ENCODE results near the gene EDN1. TPM values are rescaled to one million over a fixed set of nuclear protein-coding genes. Genes with fewer than 3 reads are reported as not detected.

Gene EDN1
- total RNA-seq, 4 donors from 2014 or later = 3.6 to 23.2 (median 14.2) TPM

DNA sequence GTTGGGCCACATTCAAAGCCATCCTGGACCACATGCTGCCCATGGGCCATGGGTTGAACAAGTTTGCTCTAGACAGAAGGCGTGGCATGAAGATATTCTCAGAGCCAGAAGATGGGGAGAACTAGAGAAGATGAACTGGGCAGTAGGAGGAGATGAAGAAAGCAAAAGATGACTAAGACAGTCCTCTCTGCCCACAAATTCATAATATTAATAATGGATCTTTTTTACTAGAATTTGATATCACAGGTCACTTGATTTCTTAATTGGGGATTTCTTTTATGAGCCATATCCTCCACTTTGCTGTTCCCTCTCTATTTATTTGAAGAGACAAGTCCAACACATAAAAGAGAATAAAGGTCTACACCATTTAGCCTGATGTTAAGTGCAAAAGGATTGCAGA is 25.5 kb upstream of the EDN1 start:
- Histone ChIP-seq H3K4me1 (peaks cover 0 to 32% (median 15%) of the 10 kb centered on the region in 4 donors), H3K9me3 (no peaks in the 10 kb centered on the region), H3K4me3 (no peak overlapping the region), H3K27ac (no peak overlapping the region), H3K27me3 (no peaks in the 10 kb centered on the region), H3K36me3 (no peaks in the 10 kb centered on the region)
- DNase-seq = no peak
- intact Hi-C loops (cut with DNase I; ENCODE audit: low total_unique reads) = no loop called here
- TF ChIP-seq EP300 (IDR thresholded peaks at IDR 0.05; ENCODE audit: low read depth) (no peak), POLR2AphosphoS5 (IDR thresholded peaks at IDR 0.05) (no peak), CTCF (IDR thresholded peaks at IDR 0.05) (no peak), POLR2A (IDR thresholded peaks at IDR 0.05) (no peak)
- in situ Hi-C loops (cut with MboI; ENCODE audit: low pct_ligation_motif_present in 1 of 4, low pct_unique_long_range_greater_than_20kb in 1 of 4, low sequenced_read_pairs in 3 of 4) = no loop called here
- 88 to 90% methylated on average over 1 of the region's 1 CpG for WGBS, 2 donors (ENCODE audit: low coverage in 1 of 2)

DNA sequence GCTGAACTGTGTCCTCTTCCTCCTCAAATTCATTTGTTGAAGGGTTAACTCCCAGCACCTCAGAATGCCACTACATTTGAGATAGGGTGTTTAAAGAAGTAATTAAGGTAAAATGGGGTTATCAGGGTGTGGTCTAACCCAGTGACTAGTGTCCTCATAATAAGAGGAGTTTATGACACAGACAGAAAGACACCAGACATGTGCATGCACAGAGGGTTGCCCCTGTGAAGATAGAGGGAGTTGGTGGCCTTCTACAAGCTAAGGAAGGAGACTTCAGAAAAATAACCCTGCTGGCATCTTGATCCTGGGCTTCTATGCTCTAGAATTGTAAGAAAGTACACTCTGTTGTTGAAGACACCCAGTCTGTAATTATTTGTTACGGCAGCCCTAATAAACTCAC is 24.9 kb upstream of the EDN1 start:
- Histone ChIP-seq H3K4me3 (no peak overlapping the region), H3K27me3 (no peaks in the 10 kb centered on the region), H3K36me3 (no peaks in the 10 kb centered on the region), H3K4me1 (peaks cover 0 to 26% (median 12%) of the 10 kb centered on the region in 4 donors), H3K9me3 (no peaks in the 10 kb centered on the region), H3K27ac (no peak overlapping the region)
- intact Hi-C loops (cut with DNase I; ENCODE audit: low total_unique reads) = no loop called here
- in situ Hi-C loops (cut with MboI; ENCODE audit: low pct_ligation_motif_present in 1 of 4, low pct_unique_long_range_greater_than_20kb in 1 of 4, low sequenced_read_pairs in 3 of 4) = no loop called here
- TF ChIP-seq POLR2AphosphoS5 (IDR thresholded peaks at IDR 0.05) (no peak), CTCF (IDR thresholded peaks at IDR 0.05) (no peak), EP300 (IDR thresholded peaks at IDR 0.05; ENCODE audit: low read depth) (no peak), POLR2A (IDR thresholded peaks at IDR 0.05) (no peak)
- 87 to 100% methylated on average over 1 of the region's 1 CpG for WGBS, 2 donors (ENCODE audit: low coverage in 1 of 2)
- no peak for DNase-seq

- TF ChIP-seq CTCF (IDR thresholded peaks at IDR 0.05) = no peak
- TF ChIP-seq POLR2A (IDR thresholded peaks at IDR 0.05) = no peak
- no peak for TF ChIP-seq EP300 (IDR thresholded peaks at IDR 0.05; ENCODE audit: low read depth)
- no peak for TF ChIP-seq POLR2AphosphoS5 (IDR thresholded peaks at IDR 0.05)
- no peak for DNase-seq
- no peaks in the 10 kb centered on the region for H3K27me3 ChIP-seq
- H3K27ac ChIP-seq = no peak overlapping the region
- H3K36me3 ChIP-seq = no peaks in the 10 kb centered on the region
- intact Hi-C loops (cut with DNase I; ENCODE audit: low total_unique reads) = no loop called here
- no peak overlapping the region for H3K4me3 ChIP-seq
- in situ Hi-C loops (cut with MboI; ENCODE audit: low pct_ligation_motif_present in 1 of 4, low pct_unique_long_range_greater_than_20kb in 1 of 4, low sequenced_read_pairs in 3 of 4) = no loop called here
- no peaks in the 10 kb centered on the region for H3K9me3 ChIP-seq
- peaks cover 0 to 25% (median 12%) of the 10 kb centered on the region in 4 donors for H3K4me1 ChIP-seq
- WGBS, 2 donors (ENCODE audit: low coverage in 1 of 2) = 77 to 95% methylated on average over 2 of the region's 2 CpGs
Observed at GRCh38 chr6:12265791-12266190, 24.4 kb upstream of the EDN1 start.

- TF ChIP-seq POLR2AphosphoS5 (IDR thresholded peaks at IDR 0.05) (no peak), EP300 (IDR thresholded peaks at IDR 0.05; ENCODE audit: low read depth) (no peak), POLR2A (IDR thresholded peaks at IDR 0.05) (no peak), CTCF (IDR thresholded peaks at IDR 0.05) (no peak)
- Histone ChIP-seq H3K36me3 (no peaks in the 10 kb centered on the region), H3K9me3 (peaks cover 0 to 3% of the 10 kb centered on the region in 2 donors), H3K4me1 (peaks cover 0 to 23% (median 9%) of the 10 kb centered on the region in 4 donors), H3K27ac (no peak overlapping the region), H3K4me3 (no peak overlapping the region), H3K27me3 (no peaks in the 10 kb centered on the region)
- DNase-seq = no peak
- intact Hi-C loops (cut with DNase I; ENCODE audit: low total_unique reads) = no loop called here
- in situ Hi-C loops (cut with MboI; ENCODE audit: low pct_ligation_motif_present in 1 of 4, low pct_unique_long_range_greater_than_20kb in 1 of 4, low sequenced_read_pairs in 3 of 4) = no loop called here
- 65 to 69% methylated on average over 2 of the region's 2 CpGs for WGBS, 2 donors (ENCODE audit: low coverage in 1 of 2)
Observed at GRCh38 chr6:12266571-12266970, 23.6 kb upstream of the EDN1 start.
